Fibroblast of gingiva (primary cell): ENCODE data around the gene ZC3H13.

Source experiments
- DNase-seq: peaks from one replicate; pipeline ENCODE4 v3.0.0-alpha.2; 2011; ENCODE audit warnings: low read depth

The ZC3H13 gene

DNA sequence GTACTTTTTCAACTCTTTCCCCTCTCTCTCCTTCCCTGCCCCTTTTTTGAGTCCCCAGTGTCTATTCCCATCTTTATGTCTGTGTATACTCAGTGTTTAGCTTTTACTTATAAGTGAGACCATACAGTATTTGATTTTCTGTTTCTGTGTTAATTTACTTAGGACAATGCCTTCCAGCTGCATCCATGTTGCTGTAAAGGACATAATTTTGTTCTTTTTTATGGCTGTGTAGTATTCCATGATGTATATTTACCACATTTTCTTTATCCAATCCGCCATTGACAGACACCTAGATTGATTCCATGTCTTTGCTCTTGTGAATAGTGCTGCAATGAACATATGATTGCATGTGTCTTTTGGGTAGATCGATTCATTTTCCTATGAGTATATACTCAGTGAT, 10.7 kb upstream of the ZC3H13 start:
- DNase-seq = no peak

DNA sequence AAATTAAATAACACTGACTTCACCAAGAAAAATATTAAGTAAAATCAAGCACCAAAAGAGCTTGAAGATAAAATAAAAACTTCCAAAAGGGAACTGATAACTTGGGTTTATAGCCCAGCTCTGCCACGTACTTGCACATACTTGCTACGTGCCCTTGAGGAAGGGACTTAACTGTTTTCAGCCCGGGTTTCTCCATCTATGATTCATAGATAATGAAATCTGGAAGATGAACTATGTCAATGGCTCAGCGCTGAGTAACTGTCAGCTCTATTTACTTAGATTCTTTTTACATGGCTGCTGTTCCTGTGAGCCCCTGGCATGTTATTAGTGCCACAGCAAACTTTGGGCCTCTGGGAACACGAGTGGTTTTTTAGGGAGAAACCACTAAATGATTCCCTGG, 9.6 kb upstream of the ZC3H13 start:
- DNase-seq = peak; percentile 9

- DNase-seq = no peak
Measured at GRCh38 chr13:46059405-46059804, 6.9 kb upstream of the ZC3H13 start.

DNA sequence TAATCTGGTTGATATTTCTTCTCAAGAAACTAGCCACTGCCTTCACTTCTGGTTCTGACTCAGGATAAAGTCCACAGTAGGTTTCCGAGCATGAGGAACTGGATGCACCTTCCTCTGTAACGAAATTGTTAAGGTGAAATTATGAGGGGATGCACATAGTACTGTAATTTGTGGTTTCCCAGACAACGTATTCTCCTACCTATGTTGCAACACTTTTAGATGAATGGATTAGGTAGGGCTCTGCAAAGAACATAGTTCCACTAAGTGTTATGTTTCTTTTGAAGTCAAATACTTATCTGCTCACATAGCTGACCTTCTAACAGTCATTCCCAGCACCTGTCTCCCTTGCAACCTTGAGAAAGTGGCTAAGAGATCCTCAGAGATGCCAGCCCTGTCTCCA, 5.7 kb upstream of the ZC3H13 start:
- no peak for DNase-seq

DNA sequence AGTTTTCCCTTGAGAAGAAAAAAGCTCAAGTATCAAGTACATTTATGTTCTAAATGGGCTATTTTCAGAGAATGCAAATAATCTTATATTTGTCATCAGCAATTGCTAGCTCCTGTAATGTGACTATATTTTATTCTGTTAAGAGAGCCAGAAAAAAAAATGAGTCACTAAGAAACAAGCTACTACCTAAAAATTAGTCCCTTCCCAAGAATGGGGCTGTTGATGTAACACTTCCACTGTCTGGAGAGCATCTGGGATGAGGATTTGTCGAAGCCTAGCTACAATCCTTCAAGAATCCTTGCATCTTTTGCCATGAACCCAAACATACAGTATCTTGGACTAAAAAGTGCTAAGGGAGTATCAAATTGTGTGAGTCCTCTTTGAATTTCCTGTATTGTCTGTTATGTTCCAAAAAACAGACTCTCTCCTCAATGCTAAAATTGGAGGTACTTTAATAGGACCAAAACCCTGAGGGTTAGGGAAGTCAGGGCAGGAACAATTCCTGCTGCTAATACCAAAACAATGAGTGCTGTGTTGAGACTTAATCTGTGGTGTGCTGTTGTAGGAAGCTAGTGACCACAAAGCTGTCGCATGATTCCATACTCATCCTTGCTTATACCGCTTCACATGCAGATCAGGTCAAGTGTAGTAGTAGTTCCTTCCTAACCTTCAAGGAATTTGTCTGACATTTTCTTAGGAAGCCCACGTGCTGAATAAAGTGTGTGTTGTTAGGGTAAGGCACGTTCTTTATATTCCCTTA, 4.9 kb upstream of the ZC3H13 start:
- DNase-seq = no peak

- DNase-seq = no peak
Measured at GRCh38 chr13:46053162-46054012, 841 bp upstream of the ZC3H13 start.

DNA sequence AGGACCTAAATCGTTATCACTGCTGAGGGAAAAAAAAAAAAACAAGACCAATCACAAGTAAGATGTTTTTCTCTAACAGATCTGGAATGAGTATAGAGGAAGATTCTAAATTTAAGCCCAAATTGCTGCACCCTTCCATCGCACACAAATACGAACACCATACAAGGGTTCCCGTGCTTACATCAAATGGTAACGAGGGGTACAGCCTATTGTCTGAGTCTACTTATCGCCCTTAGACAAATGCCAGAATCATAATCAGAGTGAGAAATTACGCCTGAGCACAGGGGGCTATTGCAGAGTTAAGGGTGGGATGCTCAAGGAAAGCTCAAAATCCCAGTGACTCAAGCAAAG, 603 bp downstream of the ZC3H13 start:
- DNase-seq = no peak

- DNase-seq = no peak
Measured at GRCh38 chr13:46050771-46051170, 1.8 kb downstream of the ZC3H13 start.

DNA sequence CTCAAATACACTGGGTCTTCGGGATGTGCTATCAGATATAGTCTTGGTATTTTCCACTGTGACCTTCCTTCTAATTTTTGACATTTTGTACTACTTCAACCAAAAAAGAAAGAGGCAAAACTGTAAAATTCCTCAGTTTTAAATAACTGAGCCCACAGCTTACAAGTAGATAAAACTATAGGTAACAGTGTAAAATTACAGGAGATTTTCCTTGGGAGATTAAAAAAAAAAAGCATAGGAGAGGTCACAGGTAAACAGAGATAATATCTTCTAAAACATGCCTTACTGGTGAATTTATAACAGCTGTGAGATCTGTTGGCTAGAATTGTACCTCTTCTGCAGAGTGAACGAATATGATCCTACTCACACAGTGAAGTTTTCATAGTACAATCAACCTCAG, 7.1 kb downstream of the ZC3H13 start:
- no peak for DNase-seq

DNA sequence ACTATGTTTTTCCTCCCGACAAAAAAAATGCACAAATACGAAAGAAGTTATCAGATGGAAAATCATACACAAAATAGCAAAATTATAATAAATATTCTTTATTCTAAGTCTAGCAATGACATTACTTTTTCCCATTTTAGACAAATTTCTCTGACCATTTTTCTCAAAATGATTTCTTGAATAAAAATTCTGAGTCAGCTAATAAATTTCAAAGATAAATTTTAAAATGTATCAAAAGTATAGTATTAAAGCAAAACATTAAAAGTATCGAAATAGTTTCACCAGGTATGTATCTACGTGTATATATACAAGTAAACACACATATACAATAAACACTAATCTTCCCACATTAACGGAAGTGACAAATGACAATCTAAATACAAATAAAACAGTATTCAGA, 8.9 kb downstream of the ZC3H13 start:
- no peak for DNase-seq

GRCh38 chr13:46041419-46041839, 11.1 kb downstream of the ZC3H13 start:
- DNase-seq = peak; percentile 67

DNA sequence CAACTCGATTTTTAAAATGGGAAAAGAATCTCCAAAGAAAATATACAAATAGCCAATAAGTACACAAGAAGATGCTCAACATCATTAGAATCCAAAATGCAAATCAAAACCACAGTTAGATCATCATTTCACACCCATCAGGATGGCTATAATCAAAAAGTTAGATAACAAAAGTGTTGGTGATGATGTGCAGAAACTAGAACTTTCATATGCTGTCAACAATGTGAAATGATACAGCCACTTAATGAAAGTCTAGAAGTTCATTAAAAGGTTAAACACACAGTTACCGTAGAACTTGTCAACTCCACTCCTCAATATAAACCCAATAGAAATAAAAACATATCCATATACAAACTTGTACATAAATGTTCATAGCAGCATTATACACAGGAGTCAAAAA, 11.8 kb downstream of the ZC3H13 start:
- DNase-seq = no peak

- DNase-seq = peak; percentile 49
Measured at GRCh38 chr13:46039411-46040182, 12.9 kb downstream of the ZC3H13 start.

GRCh38 chr13:46038296-46038695, 14.2 kb downstream of the ZC3H13 start:
- DNase-seq = no peak

DNA sequence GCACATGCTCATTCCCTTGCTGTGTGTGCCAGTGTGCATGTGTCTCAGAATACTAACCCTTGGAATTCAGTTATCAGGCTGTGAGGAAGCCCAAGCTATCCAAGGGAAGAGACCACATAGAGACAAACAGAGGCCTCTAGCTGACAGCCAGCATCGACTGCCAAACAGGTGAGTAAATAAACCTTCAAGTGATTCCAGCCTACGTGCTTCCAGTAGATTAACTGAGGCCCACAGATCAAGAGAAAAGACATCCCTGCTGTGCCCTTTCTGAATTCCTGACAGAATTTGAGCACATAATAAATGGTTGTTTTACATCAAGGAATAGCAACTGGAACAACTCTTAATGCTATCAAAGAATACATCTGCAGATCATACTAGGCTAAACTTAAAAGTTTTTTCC, 17.5 kb downstream of the ZC3H13 start:
- DNase-seq = no peak

DNA sequence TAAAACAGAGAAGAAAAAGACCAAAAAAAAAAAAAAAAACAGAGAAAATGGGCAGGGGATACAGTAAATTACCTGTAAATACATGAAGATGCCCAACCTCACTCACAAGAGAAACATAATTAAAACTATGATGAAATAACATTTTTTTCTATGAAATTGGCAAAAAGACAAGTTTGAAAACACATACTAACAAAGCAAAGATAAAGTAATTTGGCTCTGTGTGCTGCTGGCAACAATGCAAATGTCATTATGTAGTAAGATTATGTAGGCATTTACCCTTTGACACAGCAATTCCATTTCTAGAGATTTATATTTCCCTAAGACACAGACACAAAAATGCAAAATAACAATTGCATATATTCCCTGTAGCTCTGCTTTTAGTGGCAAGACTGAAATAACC, 20.2 kb downstream of the ZC3H13 start:
- peak; percentile 52 for DNase-seq

DNA sequence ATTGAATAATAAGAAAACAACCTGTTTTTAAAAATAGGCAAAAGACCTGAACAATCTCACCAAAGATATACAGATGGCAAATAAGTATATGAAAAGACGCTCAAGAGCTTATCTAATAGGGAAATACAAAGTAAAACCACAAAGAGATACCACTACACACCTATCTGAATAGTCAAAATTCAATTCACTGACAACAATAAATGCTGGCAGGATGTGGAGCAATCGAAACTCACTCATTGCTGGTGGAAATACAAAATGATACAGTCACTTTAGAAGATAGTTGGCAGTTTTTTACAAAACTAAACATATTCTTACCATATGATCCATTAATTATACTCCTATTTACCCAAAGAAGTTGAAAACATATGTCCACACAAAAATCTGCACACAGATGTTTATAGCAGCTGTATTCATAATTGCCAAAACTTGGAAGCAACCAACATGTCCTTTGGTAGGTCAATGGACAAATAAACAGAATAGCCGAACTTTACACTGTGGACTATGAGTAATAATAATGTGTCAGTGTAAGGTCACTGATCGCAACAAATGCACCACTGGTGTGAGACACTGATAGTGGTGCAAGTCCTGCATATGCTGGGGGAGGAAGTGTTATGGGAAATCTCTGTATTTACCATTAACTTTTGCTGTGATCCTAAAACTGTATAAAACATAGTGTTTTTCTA, 20.8 kb downstream of the ZC3H13 start:
- peak; percentile 84 for DNase-seq

- no peak for DNase-seq
Measured at GRCh38 chr13:46025157-46025556, 27.4 kb downstream of the ZC3H13 start.

GRCh38 chr13:46022481-46022880, 30.1 kb downstream of the ZC3H13 start:
- DNase-seq = peak; percentile 46

DNA sequence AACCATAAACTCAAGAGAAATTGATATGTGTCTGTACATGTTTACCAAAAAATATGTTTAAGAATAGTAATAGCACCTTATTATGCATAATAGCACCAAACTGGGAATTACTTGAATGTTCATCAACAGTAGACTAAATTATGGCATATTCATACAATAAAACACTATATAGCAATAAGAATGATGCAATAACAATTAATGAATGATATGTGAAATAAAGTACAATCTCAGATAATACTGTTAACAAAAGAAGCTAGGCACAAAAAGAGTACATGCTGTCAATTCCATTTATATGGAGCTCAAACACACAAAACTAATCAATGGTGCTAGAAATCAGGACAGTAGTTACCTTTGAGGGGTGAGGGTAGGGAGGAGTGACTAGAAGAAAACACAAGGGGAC, 36.3 kb downstream of the ZC3H13 start:
- no peak for DNase-seq

DNA sequence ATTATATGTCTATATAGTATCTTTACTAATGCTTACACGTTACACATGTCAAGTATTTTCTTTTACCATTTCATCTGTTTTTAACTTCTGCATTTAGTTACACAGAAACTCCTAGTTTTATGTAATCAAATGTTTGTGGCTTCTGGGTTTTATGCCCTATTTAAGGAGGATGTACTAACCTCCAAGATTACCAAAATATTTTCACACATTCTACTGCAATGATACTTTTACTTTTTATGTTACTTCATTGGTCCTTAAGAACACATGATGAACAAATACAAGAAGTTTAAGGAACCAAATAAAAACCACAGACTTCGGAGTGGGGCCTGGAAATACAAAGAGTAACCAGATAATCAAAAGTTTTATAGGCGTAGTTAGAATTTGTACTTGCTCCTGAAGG, 37.2 kb downstream of the ZC3H13 start:
- no peak for DNase-seq

- no peak for DNase-seq
Measured at GRCh38 chr13:46012404-46012803, 40.1 kb downstream of the ZC3H13 start.
